ENCODE results near the gene SSBP3.

- TF ChIP-seq FOXK2 (IDR thresholded peaks at IDR 0.05) (no peak), BHLHE40 (IDR thresholded peaks at IDR 0.05; ENCODE audit: borderline replicate concordance) (no peak), SUZ12 (IDR thresholded peaks at IDR 0.05) (no peak), ELF4 (IDR thresholded peaks at IDR 0.05) (no peak), FOXM1 (IDR thresholded peaks at IDR 0.05; ENCODE audit: borderline replicate concordance) (no peak), SP1 (IDR thresholded peaks at IDR 0.05) (no peak), TARDBP (IDR thresholded peaks at IDR 0.05) (no peak), ZNF384 (IDR thresholded peaks at IDR 0.05) (no peak), FOXA1 (IDR thresholded peaks at IDR 0.05) (no peak), HDGF (IDR thresholded peaks at IDR 0.05; ENCODE audit: borderline replicate concordance) (no peak), L3MBTL2 (conservative IDR thresholded peaks at IDR 0.05) (no peak), ARNT (IDR thresholded peaks at IDR 0.05) (no peak)
These were observed 81.7 kb downstream of the SSBP3 start for GRCh38 chr1:54324251-54325140.

Data from HEK293T (cell line).